ENCODE data around the gene MAX. TPM values are rescaled to one million over a fixed set of nuclear protein-coding genes. Genes with fewer than 3 reads are reported as not detected.

The MAX gene
- total and polyA plus RNA-seq, 2 donors (not counting 1 experiment from before 2014, with no cell fraction given): 98.6 to 130 TPM

- intact Hi-C loops (cut with micrococcal nuclease): no loop called here
- no peaks in the 10 kb centered on the region for H3K9me3 Mint-ChIP-seq (ENCODE audit: insufficient read depth)
- TF ChIP-seq CTCF (IDR thresholded peaks at IDR 0.05) (no peak), EZH2 (IDR thresholded peaks at IDR 0.05; ENCODE audit: borderline replicate concordance, insufficient read depth, low read depth, low read length, poor library complexity, severe bottlenecking) (no peak)
- ATAC-seq (ENCODE audit: low read depth) (no peak), DNase-seq (no peak)
- Histone ChIP-seq H3K27ac (ENCODE audit: low read length in 2 of 2) (no peak overlapping the region), H4K20me1 (ENCODE audit: control insufficient read depth, insufficient read depth, low read length, poor library complexity, severe bottlenecking) (peaks cover 25% of the 10 kb centered on the region), H3K27me3 (replicated peaks in 1 of 4; ENCODE audit: control extremely low read depth in 1 of 4, control insufficient read depth in 3 of 4, insufficient read depth in 4 of 4, low read length in 3 of 4) (no peaks in the 10 kb centered on the region), H3K9ac (ENCODE audit: low read length) (no peak overlapping the region), H3K79me2 (ENCODE audit: control insufficient read depth, insufficient read depth, low read length) (peaks cover 3% of the 10 kb centered on the region), H3K9me3 (ENCODE audit: control extremely low read depth in 1 of 3, control insufficient read depth in 2 of 3, insufficient read depth in 1 of 3, low read length in 2 of 3) (no peaks in the 10 kb centered on the region), H3K36me3 (replicated peaks in 1 of 2; ENCODE audit: control extremely low read depth in 1 of 2, control insufficient read depth in 1 of 2, extremely low read depth in 1 of 2, insufficient read depth in 2 of 2, low read length in 1 of 2) (peaks cover 0 to 39% of the 10 kb centered on the region in 2 experiments), H3K4me2 (replicated peaks; ENCODE audit: low read depth, low read length, poor library complexity, severe bottlenecking) (no peak overlapping the region), H3K4me3 (ENCODE audit: control extremely low read depth in 1 of 5, extremely low read depth in 1 of 5, insufficient read depth in 1 of 5, low read depth in 2 of 5, low read length in 4 of 5) (no peak overlapping the region), H3K4me1 (ENCODE audit: control insufficient read depth in 2 of 2, insufficient read depth in 2 of 2, low read length in 2 of 2) (peaks cover 7 to 8% of the 10 kb centered on the region in 2 donors), H2AFZ (ENCODE audit: insufficient read depth, low read depth, low read length, poor library complexity, severe bottlenecking) (no peak overlapping the region)
- no peaks in the 10 kb centered on the region for H3K27me3 Mint-ChIP-seq
- CTCF ChIA-PET: no interaction called here
- H3K4me3 Mint-ChIP-seq: no peak overlapping the region
- no peak overlapping the region for H3K27ac Mint-ChIP-seq
- H3K4me1 Mint-ChIP-seq: peaks cover 18% of the 10 kb centered on the region
- 100% methylated on average over 5 of the region's 5 CpGs for WGBS (ENCODE audit: insufficient coverage)
- POLR2A ChIA-PET: no interaction called here
Measured at GRCh38 chr14:65069874-65070413, 32.4 kb downstream of the MAX start.

- TF ChIP-seq EZH2 (IDR thresholded peaks at IDR 0.05; ENCODE audit: borderline replicate concordance, insufficient read depth, low read depth, low read length, poor library complexity, severe bottlenecking): no peak
- no peak for TF ChIP-seq CTCF (IDR thresholded peaks at IDR 0.05)
- Histone ChIP-seq H3K4me1 (ENCODE audit: control insufficient read depth in 2 of 2, insufficient read depth in 2 of 2, low read length in 2 of 2) (no peaks in the 10 kb centered on the region), H3K36me3 (replicated peaks in 1 of 2; ENCODE audit: control extremely low read depth in 1 of 2, control insufficient read depth in 1 of 2, extremely low read depth in 1 of 2, insufficient read depth in 2 of 2, low read length in 1 of 2) (peaks cover 0 to 59% of the 10 kb centered on the region in 2 experiments), H3K9me3 (ENCODE audit: control extremely low read depth in 1 of 3, control insufficient read depth in 2 of 3, insufficient read depth in 1 of 3, low read length in 2 of 3) (no peaks in the 10 kb centered on the region), H2AFZ (ENCODE audit: insufficient read depth, low read depth, low read length, poor library complexity, severe bottlenecking) (no peak overlapping the region), H3K27me3 (replicated peaks in 1 of 4; ENCODE audit: control extremely low read depth in 1 of 4, control insufficient read depth in 3 of 4, insufficient read depth in 4 of 4, low read length in 3 of 4) (no peaks in the 10 kb centered on the region), H3K4me2 (replicated peaks; ENCODE audit: low read depth, low read length, poor library complexity, severe bottlenecking) (no peak overlapping the region), H3K27ac (ENCODE audit: low read length in 2 of 2) (no peak overlapping the region), H4K20me1 (ENCODE audit: control insufficient read depth, insufficient read depth, low read length, poor library complexity, severe bottlenecking) (peaks cover 5% of the 10 kb centered on the region), H3K4me3 (ENCODE audit: control extremely low read depth in 1 of 5, extremely low read depth in 1 of 5, insufficient read depth in 1 of 5, low read depth in 2 of 5, low read length in 4 of 5) (no peak overlapping the region), H3K79me2 (ENCODE audit: control insufficient read depth, insufficient read depth, low read length) (peaks cover 3% of the 10 kb centered on the region), H3K9ac (ENCODE audit: low read length) (no peak overlapping the region)
- Mint-ChIP-seq H3K4me3 (no peak overlapping the region), H3K9me3 (ENCODE audit: insufficient read depth) (no peaks in the 10 kb centered on the region), H3K4me1 (peaks cover 6% of the 10 kb centered on the region), H3K27me3 (no peaks in the 10 kb centered on the region), H3K27ac (no peak overlapping the region)
- intact Hi-C loops (cut with micrococcal nuclease): no loop called here
- 93% methylated on average over 7 of the region's 7 CpGs for whole genome bisulfite sequencing (ENCODE audit: insufficient coverage)
- DNase-seq (no peak), ATAC-seq (ENCODE audit: low read depth) (no peak)
- ChIA-PET POLR2A (no interaction called here), CTCF (no interaction called here)
Measured at GRCh38 chr14:65065719-65066118, 36.6 kb downstream of the MAX start.
